ENCODE results near the gene PDZK1IP1.

DNA sequence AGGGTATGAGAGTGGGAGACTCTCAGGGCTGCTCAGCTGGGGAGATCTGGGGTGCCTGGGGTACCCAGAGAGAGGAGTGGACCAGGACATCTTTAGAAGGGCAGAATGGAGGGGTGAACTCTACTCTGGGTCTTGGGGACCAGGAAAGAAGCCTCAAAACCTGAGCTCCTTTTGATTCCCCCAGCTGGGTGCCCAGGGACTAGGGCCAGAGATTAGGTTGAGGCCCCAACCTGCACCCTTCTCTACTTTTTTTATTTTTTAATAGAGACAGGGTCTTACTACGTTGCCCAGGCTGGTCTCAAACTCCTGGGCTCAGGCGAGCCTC is 1.9 kb downstream of the PDZK1IP1 start:
- TF ChIP-seq, protein P1, sequence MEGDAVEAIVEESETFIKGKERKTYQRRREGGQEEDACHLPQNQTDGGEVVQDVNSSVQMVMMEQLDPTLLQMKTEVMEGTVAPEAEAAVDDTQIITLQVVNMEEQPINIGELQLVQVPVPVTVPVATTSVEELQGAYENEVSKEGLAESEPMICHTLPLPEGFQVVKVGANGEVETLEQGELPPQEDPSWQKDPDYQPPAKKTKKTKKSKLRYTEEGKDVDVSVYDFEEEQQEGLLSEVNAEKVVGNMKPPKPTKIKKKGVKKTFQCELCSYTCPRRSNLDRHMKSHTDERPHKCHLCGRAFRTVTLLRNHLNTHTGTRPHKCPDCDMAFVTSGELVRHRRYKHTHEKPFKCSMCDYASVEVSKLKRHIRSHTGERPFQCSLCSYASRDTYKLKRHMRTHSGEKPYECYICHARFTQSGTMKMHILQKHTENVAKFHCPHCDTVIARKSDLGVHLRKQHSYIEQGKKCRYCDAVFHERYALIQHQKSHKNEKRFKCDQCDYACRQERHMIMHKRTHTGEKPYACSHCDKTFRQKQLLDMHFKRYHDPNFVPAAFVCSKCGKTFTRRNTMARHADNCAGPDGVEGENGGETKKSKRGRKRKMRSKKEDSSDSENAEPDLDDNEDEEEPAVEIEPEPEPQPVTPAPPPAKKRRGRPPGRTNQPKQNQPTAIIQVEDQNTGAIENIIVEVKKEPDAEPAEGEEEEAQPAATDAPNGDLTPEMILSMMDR (IDR thresholded peaks at IDR 0.05; ENCODE audit: low read length) = no peak
- TF ChIP-seq EZH2 (optimal IDR thresholded peaks at IDR 0.05; ENCODE audit: low read depth, low read length) = no peak
